Middle frontal gyrus (tissue), 1 donor: ENCODE results near the gene ZBTB37.
"Not testable (repeated sequence)": the region's sequence is repeated elsewhere in the genome, so short reads cannot be mapped to it uniquely, and the experiment has no call there.

Experiments used
- DNase-seq: peaks from one replicate; pipeline ENCODE4 v3.0.0-alpha.2; 2015; ENCODE audit warnings: low spot score; ENCODE audit errors: extremely low spot score

ZBTB37 gene

GRCh38 chr1:173903827-173904531, 35.8 kb downstream of the ZBTB37 start:
- no peak for DNase-seq

GRCh38 chr1:173913111-173913510, 44.9 kb downstream of the ZBTB37 start:
- DNase-seq = no peak

GRCh38 chr1:173914366-173914871, 46.2 kb downstream of the ZBTB37 start:
- no peak for DNase-seq

- no peak for DNase-seq
These were observed 47.4 kb downstream of the ZBTB37 start for GRCh38 chr1:173915596-173915995.

GRCh38 chr1:173916667-173917066, 48.5 kb downstream of the ZBTB37 start:
- no peak for DNase-seq

- no peak for DNase-seq
These were observed 49.0 kb downstream of the ZBTB37 start, which contains the start of gene SERPINC1 for GRCh38 chr1:173917149-173917548. TSS of gene SERPINC1 (minus strand) at chr1:173917327. CDS start at chr1:173917259, 68 bp downstream.

- no peak for DNase-seq
These were observed 49.7 kb downstream of the ZBTB37 start for GRCh38 chr1:173917635-173918493.

GRCh38 chr1:173920861-173921260, 52.7 kb downstream of the ZBTB37 start:
- DNase-seq = no peak

- DNase-seq = no peak
These were observed 57.4 kb downstream of the ZBTB37 start for GRCh38 chr1:173925306-173926242.

- DNase-seq = not testable (repeated sequence)
These were observed 62.4 kb downstream of the ZBTB37 start for GRCh38 chr1:173930541-173930940.

GRCh38 chr1:173934440-173934839, 66.3 kb downstream of the ZBTB37 start:
- no peak for DNase-seq

GRCh38 chr1:173937062-173937461, 68.9 kb downstream of the ZBTB37 start:
- DNase-seq = no peak

GRCh38 chr1:173946380-173946921, 78.3 kb downstream of the ZBTB37 start:
- no peak for DNase-seq

- DNase-seq = no peak
These were observed 80.4 kb downstream of the ZBTB37 start for GRCh38 chr1:173948594-173948993.
